Ovary (tissue), 3 donors: ENCODE data around the gene UBE4A.

Source experiments
- EP300 ChIP-seq: sonication (generic); formaldehyde crosslinking; IDR thresholded peaks from one replicate; pipeline ENCODE4 v1.6.1; 2017; ENCODE audit warnings: antibody characterized with exemption
- POLR2A ChIP-seq: fragments of 450-650 bp; IDR thresholded peaks from one replicate; pipeline ENCODE4 v1.6.1; 2017; ENCODE audit warnings: antibody characterized with exemption, mild to moderate bottlenecking, moderate library complexity
- TF ChIP-seq, protein P1 (sequence below), 3 donors: fragments of 450-650 bp in 2 of 3; fragments of 200-600 bp in 1 of 3; IDR thresholded peaks; one replicate each; pipeline versions ENCODE4 v1.5.1 to v1.8.0; 2016 to 2022; ENCODE audit warnings: antibody characterized with exemption in 3 of 3, mild to moderate bottlenecking in 1 of 3
- donor health status: DM: no; HTN: no; CAD: no.

DNA sequence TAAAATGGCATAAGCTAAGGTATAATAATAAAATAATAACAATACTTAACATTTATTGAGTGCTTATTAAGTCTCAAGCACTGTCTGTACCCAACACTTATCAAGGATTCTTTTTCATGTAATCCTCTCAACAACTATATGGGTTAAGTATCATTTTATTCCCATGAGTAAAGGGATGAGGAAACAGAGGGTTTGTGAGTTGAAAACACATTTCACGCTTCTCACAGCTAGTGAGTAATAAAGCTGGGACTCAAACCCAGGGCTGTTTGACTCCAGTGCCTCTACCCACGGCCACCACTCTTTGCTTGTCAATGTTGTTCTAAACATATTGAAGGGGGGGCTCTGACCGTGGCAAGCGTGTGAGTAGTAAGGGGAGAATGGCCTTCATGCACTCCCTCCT lies 46.2 kb upstream of the UBE4A start:
- TF ChIP-seq, protein P1, sequence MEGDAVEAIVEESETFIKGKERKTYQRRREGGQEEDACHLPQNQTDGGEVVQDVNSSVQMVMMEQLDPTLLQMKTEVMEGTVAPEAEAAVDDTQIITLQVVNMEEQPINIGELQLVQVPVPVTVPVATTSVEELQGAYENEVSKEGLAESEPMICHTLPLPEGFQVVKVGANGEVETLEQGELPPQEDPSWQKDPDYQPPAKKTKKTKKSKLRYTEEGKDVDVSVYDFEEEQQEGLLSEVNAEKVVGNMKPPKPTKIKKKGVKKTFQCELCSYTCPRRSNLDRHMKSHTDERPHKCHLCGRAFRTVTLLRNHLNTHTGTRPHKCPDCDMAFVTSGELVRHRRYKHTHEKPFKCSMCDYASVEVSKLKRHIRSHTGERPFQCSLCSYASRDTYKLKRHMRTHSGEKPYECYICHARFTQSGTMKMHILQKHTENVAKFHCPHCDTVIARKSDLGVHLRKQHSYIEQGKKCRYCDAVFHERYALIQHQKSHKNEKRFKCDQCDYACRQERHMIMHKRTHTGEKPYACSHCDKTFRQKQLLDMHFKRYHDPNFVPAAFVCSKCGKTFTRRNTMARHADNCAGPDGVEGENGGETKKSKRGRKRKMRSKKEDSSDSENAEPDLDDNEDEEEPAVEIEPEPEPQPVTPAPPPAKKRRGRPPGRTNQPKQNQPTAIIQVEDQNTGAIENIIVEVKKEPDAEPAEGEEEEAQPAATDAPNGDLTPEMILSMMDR (IDR thresholded peaks at IDR 0.05) = no peak
- TF ChIP-seq POLR2A (no peak), EP300 (no peak)
